Activated gamma-delta T cell treated with Interleukin-2 at 50 U/mL for 16 hours (primary cell): ENCODE data around the gene MS4A14.
A peak's percentile ranks its signal among the peaks of the same experiment; 100 is the strongest.
"Not testable (repeated sequence)": the region's sequence is repeated elsewhere in the genome, so short reads cannot be mapped to it uniquely, and the experiment has no call there.

Experiments used
- DNase-seq: peaks from one replicate; pipeline ENCODE4 v3.0.0-alpha.2; 2020

MS4A14 gene, protein sequence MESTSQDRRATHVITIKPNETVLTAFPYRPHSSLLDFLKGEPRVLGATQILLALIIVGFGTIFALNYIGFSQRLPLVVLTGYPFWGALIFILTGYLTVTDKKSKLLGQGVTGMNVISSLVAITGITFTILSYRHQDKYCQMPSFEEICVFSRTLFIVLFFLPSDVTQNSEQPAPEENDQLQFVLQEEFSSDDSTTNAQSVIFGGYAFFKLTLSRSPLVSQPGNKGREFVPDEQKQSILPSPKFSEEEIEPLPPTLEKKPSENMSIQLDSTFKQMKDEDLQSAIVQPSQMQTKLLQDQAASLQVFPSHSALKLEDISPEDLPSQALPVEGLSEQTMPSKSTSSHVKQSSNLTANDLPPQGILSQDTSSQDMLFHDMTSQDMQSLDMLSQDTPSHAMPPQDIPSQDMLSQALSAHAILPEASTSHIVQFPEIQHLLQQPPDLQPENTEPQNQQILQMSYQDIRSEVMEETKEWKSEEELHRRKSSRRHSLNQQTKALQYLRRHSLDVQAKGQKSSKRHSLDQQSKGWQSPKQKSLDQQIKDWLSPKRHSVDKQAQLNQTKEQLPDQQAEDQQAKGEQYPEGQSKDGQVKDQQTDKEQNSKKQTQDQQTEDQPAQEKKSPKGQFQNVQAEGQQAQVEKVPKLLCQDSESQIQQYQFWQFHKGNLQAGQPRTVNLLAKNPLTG

DNA sequence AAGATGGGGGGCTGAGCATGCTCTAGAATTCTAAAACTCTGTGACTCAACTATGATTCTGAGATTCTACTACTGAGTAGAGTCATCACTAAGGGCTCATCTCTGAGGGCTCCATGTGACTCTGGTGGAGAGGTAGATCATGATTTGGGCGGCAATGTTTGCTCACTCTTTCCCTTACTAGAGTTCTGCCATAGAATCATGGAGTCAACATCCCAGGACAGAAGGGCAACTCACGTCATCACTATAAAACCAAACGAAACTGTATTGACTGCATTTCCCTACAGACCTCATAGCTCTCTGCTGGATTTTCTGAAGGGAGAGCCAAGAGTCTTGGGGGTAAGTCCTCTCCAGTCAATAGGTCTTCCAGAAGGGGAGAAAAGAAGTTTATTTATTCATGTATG lies at the start of gene MS4A14:
Gene MS4A14, plus strand, starts transcription at position 78 of the 400 bp plus-strand sequence. Its CDS starts 120 bp downstream, at position 198.
- DNase-seq: no peak

DNA sequence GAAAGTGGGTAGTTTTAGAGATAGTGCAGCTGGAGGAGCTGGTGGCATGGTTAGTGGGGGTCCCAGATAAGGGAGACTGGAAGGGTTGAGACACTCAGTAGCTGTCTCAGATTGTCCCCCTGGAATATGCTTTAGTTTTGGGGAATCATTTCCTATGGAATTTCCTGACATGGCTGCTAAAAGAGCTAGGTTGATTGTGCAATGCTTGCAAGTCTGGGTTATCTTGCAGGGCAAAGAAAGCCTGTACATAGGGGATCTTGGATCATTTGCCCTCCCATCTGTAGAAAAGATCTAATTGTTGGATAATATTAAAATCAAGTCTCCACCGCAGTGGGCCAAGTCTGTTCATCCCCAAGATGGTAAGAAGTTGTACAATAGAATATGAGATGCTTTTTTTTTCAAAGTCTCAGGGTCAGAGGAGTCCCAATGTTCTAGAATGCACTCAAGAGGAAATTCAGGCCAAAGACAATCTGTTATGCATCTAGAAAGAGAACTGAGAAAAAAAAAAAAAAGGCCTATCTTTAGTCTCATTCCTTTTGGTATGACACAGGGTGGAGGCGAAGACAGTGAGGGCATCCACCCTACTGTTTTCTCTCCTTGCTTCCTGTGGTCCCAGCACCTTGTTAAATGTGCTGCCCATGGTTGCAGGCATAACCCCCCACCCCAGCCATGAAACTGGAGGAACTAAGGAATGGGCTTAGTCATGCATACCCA lies 49.0 kb upstream of the MS4A14 start:
- DNase-seq: no peak

DNA sequence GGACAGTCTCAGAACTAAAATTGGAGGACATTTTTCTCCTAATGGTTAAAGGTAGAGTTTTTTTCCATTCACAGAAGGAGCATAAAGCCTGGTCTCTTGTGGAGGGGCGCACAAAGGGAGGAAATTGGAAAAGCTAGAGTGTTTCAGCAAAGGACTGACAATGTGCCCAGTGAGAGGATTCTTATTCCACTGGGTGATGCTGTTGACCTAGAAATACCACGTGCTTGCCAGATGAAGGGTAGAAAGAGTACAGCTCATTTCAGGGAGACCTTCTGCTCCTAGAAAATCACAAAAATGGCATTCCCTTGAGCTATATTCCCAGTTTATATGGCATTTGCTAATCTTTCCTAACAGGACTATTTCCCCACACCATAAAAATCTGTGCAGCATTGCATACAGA lies 48.1 kb upstream of the MS4A14 start:
- DNase-seq: no peak

DNA sequence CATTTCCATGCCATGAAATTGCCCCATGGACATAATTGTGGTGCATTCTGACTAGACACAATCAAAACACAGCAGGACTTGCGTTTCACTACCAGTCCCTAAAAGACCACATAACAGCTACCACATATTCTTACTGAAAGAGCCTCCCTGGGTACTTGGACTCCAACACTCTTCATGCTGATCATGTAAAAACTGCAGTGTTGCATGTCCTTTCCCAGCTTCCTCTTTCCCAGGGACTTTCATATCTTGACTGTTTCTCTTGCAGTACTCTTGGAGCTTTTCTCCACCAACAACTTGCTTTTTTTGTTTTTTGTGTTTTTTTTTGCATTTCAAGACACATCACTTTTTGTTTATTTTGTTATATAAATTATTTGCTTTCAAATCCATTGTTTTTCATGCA lies 46.3 kb upstream of the MS4A14 start:
- no peak for DNase-seq

DNA sequence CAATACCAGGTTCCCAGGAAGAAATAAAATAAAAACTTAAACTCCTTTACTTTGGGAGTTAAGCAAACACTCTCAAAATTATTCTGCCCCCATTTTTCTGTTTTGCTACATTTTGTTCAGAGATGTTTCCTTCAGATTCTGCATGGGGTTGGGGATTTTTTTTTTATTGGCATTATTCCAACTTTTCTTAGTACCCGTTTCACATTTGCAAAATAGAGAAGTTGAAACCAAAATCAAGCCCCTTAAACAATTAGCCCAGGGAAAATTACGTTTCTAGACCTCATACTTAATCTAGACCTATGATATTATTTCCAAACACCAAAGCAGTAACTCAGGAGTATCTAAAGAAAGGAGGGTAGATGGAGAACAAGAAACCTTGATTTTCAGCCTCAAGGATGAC lies 38.5 kb upstream of the MS4A14 start:
- DNase-seq: no peak

DNA sequence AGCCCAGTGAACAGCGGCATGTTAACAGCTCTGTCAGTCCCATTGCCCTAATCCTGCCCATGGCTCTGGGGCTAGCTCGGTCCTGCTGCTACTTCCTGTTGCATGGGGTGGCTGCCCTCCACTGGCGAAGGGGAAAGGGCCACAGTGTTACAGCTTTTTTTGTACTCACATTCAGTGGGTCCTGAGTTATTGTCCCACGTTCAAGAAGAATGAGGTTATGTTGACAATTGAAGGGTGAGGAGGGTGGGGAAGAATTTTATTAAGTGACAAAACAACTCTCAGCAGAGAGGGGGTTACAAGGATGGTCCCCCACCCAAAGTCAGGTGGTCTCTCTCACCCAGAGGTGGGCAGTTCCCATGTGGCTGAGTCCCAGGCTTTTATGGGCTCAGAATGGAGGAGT lies 35.6 kb upstream of the MS4A14 start:
- no peak for DNase-seq

DNA sequence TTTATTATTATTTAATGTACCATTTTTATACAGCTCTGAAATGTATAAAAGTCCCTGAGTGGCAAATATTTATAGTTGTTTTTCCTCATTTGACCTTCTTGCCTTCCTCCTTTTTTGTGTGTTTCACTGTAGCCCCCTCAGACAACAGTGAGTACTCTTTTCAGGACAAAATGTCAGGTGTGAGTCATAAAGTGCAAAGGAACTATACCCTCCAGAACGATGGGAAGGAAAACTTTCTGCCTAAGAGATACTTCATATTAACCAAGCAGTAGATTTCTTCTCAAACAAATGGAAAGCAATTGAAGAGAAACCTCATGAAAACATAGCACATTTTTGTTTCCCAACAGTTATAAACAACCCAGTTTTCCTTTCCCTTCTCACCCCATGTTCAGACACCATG lies 34.0 kb upstream of the MS4A14 start:
- no peak for DNase-seq

DNA sequence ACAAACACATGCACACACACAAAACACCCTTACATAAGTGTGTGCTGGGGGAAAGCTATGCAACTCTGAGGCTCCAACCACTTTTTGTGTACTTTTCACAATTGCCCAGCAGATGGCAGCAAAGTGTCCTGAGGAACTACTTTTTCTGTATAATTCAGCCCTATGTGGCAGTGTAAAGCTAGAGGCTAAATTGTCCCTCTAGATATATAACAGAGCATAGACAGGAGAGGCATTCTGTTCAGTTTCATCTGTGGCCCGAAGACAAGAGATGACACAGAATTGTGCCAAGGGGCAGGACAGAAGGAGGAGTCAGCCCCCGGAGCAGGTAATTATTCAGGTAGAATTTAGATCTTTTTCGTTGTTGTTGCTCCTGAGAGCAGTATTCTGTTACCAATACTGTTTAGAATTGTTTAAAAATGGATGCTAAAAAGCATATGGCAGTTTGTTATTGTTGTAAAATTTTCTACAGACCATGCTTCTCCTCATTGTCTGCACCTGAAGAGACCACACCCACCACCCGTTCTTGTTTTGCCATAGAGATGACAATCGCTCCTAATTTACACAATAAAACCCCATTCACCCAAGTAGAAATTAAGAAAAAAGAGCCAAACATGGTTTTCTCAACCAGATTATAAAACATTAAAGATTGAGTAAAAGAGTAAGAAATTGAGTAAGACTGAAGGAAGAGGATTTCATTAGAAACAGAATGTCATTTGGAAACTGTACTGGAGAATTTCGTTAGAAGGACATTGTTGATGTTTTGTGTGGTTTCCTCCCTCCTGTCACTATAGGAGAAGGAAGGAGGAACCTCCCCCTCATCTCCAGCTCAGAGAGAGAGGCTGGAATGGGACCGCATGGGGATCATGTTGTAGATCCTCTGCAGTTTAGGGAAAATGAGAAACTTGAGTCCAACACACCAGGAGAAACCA lies 32.5 kb upstream of the MS4A14 start:
- DNase-seq: peak; percentile 47

DNA sequence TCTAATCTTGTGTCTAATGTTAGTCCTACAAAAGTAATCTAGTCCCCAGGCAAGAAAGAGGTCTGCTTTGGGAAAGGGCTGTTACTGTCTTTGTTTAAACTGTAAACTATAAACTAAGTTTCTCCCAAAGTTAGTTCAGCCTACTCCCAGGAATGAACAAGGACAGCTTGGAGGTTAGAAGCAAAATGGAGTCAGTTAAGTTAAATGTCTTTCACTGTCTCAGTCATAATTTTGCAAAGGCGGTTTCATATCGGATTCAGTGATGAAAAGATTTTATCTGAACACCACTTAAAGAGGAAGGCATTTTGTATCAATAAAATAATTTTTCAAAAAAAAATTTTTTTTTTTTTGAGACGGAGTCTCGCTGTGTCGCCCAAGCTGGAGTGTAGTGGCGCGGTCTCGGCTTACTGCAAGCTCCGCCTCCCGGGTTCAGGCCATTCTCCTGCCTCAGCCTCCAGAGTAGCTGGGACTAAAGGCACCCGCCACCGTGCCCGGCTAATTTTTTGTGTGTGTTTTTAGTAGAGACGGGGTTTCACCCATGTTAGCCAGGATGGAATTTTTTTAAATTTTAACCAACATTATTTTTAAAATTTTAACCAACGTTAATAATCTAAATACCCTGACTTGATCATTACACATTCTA lies 29.9 kb upstream of the MS4A14 start:
- DNase-seq: not testable (repeated sequence)

DNA sequence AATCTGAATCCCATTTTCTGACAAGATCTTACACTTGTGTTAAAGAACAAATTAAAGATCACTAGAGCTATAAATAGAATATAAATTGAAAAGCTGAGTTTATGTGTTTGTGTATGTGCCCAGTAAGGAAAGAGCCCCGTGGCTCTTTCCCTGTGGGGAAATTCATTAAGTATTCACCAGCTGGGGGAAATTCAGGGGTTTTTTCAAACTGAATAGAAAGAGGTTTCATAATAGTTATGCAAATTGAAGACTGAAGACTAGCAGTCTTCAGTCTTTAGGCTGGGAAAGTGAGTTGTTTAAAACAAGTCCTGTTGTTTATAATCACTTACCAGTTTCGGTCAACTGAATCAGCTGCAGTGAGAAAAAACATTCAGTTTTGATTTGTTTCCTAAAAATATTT lies 29.2 kb upstream of the MS4A14 start:
- DNase-seq: no peak

DNA sequence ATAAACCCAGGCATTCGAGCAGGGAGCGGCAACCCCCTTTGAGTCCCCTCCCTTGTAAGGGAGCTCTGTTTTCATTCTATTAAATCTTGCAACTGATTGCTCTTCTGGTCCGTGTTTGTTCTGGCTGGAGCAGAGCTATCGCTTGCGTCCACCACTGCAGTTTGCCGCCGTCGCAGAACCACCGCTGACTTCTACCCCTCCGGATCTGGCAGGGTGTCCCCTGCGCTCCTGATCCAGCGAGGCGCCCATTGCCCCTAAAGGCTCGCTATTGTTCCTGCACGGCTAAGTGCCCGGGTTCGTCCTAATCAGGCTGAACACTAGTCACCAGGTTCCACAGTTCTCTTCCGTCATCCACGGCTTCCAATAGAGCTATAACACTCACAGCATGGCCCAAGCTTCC lies 28.4 kb upstream of the MS4A14 start:
- no peak for DNase-seq

DNA sequence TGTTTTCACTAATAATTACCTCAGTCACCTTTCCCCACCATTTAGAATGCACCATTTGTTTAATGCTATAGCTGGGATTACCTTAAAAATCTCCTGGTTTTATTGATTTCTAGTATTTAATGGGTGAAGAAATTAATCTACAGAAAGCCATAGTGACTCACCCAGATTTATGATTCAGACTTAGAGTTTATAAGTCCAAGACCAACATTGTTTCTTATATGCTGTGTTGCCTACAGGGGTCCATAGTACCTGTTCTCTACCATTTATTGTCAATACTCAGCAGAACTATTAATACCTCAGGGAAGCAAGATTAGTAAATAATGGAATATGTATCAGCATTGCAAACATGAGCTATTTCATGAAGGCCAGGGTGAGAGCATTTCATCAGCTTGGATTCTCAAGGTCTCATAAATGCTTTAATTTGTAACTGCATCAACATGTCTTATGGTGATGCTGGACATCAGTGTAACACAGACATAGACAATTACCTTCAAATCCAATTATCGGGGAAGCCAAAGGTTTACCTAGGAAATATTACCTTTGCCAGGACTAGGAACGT lies 25.9 kb upstream of the MS4A14 start:
- DNase-seq: no peak

DNA sequence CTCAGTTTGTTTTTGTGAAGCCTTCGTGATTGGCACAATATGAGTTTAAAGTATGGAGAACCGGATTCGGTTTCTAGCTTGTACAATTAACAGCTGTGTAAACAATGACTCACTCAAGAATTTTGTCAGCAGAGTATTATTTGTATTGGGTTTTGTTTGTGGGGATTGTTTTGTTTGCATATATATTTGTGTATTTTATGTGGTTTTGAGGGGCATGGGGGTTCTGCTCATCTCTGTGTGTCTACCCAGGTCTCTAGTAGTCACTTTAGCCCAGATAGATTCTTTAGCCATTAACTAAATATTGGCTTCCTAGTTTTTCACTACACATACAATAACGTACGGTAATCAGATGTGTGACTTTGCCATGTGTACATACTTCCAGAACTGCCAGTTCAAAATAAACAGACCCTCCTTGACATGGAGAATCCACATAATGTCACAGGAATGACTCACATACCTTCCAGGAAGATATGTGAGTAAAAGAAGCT lies 25.4 kb upstream of the MS4A14 start:
- DNase-seq: no peak

DNA sequence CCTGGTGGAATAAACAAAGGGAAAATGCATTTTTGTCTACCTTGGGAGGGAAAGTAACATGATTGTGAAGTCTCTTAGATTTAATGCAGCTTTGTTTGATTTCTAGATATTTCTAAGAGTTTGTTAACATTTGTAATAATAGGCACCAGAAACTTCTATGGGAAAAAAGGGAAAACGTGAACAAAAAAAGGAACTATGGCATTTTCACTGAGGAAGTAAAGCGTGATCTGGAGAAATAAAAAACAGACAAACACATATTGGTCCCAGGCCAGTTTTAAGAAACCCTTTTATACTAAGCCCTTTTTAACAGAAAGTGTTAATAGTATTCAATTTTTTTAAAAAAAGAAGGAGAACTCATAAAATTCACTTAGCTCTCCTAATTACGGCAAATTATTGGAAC lies 24.9 kb upstream of the MS4A14 start:
- no peak for DNase-seq

DNA sequence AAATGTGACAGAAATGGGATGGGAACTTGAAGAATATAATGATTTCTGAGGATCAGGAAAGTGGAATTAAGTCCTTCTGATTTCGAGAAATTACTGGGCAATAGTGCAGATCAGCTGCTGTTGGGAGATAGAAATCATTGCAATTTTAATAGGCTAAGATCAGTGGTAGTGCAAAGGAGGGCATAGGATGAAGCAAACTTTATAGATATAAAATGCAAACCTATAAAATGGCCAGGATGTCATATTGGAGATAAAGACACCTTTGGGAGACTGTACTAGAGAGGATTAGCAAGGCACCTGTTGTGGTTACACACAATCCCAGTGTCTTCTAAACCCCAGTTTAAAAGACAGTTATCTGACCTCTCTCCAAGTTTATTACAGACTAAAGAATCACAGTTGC lies 24.4 kb upstream of the MS4A14 start:
- no peak for DNase-seq

DNA sequence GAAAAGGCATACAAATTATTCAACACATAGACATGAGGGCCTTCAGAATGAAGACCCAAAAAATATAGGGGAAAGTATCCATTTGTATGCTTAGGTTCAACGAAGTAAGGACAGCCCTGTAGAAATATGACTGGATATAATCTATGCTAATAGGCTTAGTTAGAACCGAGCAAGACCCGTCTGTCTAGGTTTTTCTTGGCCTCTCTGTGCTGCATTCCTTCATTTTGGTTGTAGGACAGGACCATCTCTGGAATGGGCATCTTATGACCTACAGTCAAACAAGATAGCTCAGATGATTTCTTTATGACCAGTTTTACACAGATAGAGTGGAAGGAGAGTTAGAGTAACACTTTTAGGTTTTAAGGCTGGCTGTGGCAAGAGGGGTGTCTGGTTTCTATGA lies 23.5 kb upstream of the MS4A14 start:
- no peak for DNase-seq

DNA sequence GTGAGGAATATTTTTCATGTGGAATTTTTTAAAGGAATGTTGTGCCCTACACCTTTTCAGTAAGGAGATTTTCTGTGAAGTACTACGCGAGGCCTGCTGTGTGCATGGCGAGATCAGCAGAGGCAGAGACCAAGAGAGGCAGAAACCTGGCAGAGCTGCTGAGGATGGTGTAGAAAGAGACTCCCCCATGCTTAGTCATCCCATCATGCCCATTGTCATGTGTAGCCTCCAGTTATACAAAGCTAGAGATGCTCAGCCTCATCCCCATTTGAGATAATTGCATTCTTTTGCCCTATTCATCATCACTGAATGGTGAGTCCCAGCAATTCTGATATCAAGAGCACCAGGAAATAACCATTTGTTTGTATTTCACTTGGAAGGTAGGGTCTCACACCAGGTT lies 20.9 kb upstream of the MS4A14 start:
- no peak for DNase-seq

DNA sequence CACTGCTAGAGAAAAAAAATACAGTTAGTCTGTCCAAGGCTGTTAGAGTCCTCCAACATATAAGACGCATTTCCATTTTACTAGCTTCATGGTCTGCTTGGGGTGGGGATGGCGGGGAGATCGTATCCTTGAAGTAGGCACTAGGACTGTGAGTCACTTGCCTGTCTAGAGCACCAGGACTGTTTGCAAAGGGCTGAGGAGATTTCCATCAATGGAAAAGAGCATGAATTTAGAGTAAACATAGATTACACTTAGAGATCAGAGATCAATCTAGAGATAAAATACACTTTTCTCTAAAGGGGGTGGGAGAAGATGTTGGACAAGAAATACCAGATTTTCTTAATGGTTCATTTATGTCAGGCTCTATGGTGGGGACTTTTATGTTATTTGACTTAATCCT lies 19.7 kb upstream of the MS4A14 start:
- no peak for DNase-seq

DNA sequence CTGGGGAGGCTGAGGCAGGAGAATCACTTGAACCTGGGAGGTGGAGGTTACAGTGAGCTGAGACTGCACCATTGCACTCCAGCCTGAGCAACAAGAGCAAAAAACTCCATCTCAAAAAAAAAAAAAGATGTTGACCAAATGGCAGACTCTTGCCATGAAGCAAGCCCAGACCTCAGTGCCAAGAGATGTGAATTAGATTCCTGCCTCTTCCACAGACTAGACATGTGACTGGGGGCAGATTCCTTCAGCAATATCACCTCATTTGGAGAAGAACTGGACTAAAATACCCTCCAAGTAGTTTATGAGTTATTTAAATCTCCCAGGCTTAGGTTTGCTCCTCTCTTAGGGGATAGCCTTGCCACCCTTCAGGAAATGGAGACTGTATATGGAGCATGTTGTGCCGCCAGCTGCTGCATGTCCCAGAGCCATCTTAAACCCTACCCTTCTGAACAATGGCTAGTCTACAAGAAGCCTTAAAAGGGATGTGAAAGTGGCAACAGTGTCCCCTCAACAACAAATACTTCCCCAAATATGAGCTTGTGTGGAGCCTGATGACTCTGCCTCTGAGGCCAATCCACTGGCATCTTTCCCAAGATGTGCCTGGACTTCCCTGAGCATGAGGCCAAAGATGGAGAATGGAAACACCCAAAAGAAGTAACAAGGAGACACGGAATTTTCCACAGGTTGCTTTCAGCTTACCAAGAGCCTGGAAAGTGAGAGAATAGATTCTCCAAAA lies 18.7 kb upstream of the MS4A14 start:
- no peak for DNase-seq

DNA sequence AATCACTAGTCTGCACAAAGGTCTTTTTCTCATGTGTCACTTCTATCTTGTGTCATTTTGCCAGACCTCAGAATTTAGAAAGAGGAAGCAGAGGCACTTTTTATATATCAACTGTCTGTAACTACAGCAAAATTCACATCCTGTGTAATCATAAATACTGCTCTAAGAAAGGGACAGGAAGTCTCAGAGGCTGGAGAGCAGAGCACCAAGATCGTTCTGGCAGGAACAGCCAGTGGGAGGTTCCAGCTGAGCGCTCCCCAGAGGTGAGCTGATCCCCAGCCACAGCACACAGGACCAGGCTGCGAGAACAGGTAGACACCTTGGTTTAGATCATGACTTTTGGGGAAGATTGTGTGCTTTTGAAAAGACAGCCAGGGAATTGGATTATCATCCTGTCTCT lies 17.9 kb upstream of the MS4A14 start, which contains the start of gene MS4A7:
Gene MS4A7, plus strand, starts transcription at position 179 of the 400 bp plus-strand sequence. CDS start 4,610 bp downstream, outside the sequence.
- no peak for DNase-seq
